ENCODE data around the gene C5orf15.

The C5orf15 gene

DNA sequence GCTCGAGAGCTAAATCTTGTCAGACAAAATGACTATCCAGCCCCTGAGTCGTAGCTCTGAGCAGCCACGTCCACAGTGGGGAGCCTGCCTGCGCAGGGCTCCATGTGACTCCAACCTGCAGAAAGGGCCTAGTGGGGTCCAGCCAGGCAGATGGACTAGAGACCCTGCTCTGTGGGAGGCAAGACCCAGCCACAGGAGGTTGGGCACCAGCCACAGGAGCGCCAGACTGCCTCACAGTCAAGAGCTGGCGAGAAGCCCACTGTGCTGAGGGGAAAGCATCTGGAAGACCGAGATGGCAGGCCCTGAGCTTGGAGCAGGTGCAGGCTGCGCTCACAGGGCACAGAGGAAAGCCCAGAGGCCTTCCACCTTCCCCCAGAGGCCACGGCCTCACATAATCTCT is 61.4 kb downstream of the C5orf15 start:
- TF ChIP-seq, protein P1, sequence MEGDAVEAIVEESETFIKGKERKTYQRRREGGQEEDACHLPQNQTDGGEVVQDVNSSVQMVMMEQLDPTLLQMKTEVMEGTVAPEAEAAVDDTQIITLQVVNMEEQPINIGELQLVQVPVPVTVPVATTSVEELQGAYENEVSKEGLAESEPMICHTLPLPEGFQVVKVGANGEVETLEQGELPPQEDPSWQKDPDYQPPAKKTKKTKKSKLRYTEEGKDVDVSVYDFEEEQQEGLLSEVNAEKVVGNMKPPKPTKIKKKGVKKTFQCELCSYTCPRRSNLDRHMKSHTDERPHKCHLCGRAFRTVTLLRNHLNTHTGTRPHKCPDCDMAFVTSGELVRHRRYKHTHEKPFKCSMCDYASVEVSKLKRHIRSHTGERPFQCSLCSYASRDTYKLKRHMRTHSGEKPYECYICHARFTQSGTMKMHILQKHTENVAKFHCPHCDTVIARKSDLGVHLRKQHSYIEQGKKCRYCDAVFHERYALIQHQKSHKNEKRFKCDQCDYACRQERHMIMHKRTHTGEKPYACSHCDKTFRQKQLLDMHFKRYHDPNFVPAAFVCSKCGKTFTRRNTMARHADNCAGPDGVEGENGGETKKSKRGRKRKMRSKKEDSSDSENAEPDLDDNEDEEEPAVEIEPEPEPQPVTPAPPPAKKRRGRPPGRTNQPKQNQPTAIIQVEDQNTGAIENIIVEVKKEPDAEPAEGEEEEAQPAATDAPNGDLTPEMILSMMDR (IDR thresholded peaks at IDR 0.05; ENCODE audit: low read length) = no peak
- TF ChIP-seq EZH2 (IDR thresholded peaks at IDR 0.05; ENCODE audit: borderline replicate concordance, low read length) = no peak
- Histone ChIP-seq H3F3A (ENCODE audit: insufficient read depth, low read length) (no peaks in the 10 kb centered on the region), H3K4me1 (ENCODE audit: insufficient read depth, low read length, severe bottlenecking) (no peaks in the 10 kb centered on the region), H3K4me3 (ENCODE audit: low read depth, low read length, poor library complexity, severe bottlenecking) (no peak overlapping the region), H3K9ac (ENCODE audit: low read length) (no peak overlapping the region), H3K9me3 (ENCODE audit: low read length) (no peaks in the 10 kb centered on the region), H3K4me2 (ENCODE audit: low read length) (no peak overlapping the region), H3K27ac (ENCODE audit: low read depth, low read length, poor library complexity, severe bottlenecking) (no peak overlapping the region), H3K27me3 (ENCODE audit: insufficient read depth, low read length) (no peaks in the 10 kb centered on the region; the same call in 1 of the 2 replicates), H2AFZ (ENCODE audit: low read length) (no peak overlapping the region), H3K9me2 (ENCODE audit: low read depth, low read length) (no peaks in the 10 kb centered on the region), H3K36me3 (ENCODE audit: insufficient read depth, low read length) (no peaks in the 10 kb centered on the region), H3K79me2 (ENCODE audit: insufficient read depth, low read length) (no peaks in the 10 kb centered on the region), H4K20me1 (ENCODE audit: insufficient read depth, low read length) (no peaks in the 10 kb centered on the region)

DNA sequence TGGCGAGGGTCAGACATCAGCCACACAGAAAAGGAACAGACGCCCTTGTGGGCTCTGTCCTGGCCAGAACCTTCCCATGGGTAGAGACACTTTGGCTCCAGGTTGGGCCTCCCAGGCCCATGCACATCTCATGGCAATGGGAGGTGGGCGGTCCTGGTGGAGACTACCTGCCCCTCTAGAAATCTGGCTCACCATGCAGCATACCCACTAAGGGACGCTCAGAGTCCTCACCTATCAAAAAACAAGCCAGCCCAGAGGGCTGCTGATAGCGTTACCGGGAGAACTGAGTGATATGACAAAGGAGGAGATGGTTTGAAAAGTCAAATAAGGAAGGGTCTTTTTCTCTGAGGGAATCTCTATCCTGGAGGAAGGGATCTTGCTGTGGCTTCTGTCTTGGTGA is 62.1 kb downstream of the C5orf15 start:
- no peak overlapping the region for H3K4me3 ChIP-seq (ENCODE audit: low read depth, low read length, poor library complexity, severe bottlenecking)
- H3K9ac ChIP-seq (ENCODE audit: low read length) = no peak overlapping the region
- no peak overlapping the region for H3K4me2 ChIP-seq (ENCODE audit: low read length)
- no peak overlapping the region for H3K27ac ChIP-seq (ENCODE audit: low read depth, low read length, poor library complexity, severe bottlenecking)
- H3K4me1 ChIP-seq (ENCODE audit: insufficient read depth, low read length, severe bottlenecking) = no peaks in the 10 kb centered on the region
- no peaks in the 10 kb centered on the region for H3F3A ChIP-seq (ENCODE audit: insufficient read depth, low read length)
- no peaks in the 10 kb centered on the region for H4K20me1 ChIP-seq (ENCODE audit: insufficient read depth, low read length)
- no peak for TF ChIP-seq EZH2 (IDR thresholded peaks at IDR 0.05; ENCODE audit: borderline replicate concordance, low read length)
- TF ChIP-seq, protein P1 (IDR thresholded peaks at IDR 0.05; ENCODE audit: low read length) = no peak
- no peaks in the 10 kb centered on the region for H3K79me2 ChIP-seq (ENCODE audit: insufficient read depth, low read length)
- H3K9me3 ChIP-seq (ENCODE audit: low read length) = no peaks in the 10 kb centered on the region
- H3K27me3 ChIP-seq (ENCODE audit: insufficient read depth, low read length) = no peaks in the 10 kb centered on the region; the same call in 1 of the 2 replicates
- H3K9me2 ChIP-seq (ENCODE audit: low read depth, low read length) = no peaks in the 10 kb centered on the region
- no peaks in the 10 kb centered on the region for H3K36me3 ChIP-seq (ENCODE audit: insufficient read depth, low read length)
- no peak overlapping the region for H2AFZ ChIP-seq (ENCODE audit: low read length)

All from OCI-LY1 (cell line).